Sciatic nerve (tissue), 2 donors: ENCODE results near the gene CYP24A1. TPM values are rescaled to one million over a fixed set of nuclear protein-coding genes. Genes with fewer than 3 reads are reported as not detected.

Experiments used
- ATAC-seq: fragments of 200-7000 bp; cut with Tn5 transposase; one replicate; pipeline ENCODE4 v1.9.1; 2020; ENCODE audit warnings: mild to moderate bottlenecking, moderate library complexity
- DNase-seq: peaks from one replicate; pipeline ENCODE4 v3.0.0-alpha.2; 2020; ENCODE audit warnings: low spot score
- intact Hi-C: fragments of 100-400 bp; cut with DNase I; formaldehyde crosslinking; loops from one replicate; pipeline ENCODE4 v1.14.2; 2022
- total RNA-seq: library from RNA; stranded (reverse); fragmentation: NEBNext Ultra II Directional; extraction: Animal tissue kit (Norgen Biotek cat#: 25700); gene quantifications from one replicate; pipeline ENCODE4 v1.2.1, GENCODE V29; 2021
- donor health status: DM: no; HTN: no; CAD: no.
- donor health status: DM: no; HTN: no; CAD: no.

CYP24A1 gene
- total RNA-seq: not detected

DNA sequence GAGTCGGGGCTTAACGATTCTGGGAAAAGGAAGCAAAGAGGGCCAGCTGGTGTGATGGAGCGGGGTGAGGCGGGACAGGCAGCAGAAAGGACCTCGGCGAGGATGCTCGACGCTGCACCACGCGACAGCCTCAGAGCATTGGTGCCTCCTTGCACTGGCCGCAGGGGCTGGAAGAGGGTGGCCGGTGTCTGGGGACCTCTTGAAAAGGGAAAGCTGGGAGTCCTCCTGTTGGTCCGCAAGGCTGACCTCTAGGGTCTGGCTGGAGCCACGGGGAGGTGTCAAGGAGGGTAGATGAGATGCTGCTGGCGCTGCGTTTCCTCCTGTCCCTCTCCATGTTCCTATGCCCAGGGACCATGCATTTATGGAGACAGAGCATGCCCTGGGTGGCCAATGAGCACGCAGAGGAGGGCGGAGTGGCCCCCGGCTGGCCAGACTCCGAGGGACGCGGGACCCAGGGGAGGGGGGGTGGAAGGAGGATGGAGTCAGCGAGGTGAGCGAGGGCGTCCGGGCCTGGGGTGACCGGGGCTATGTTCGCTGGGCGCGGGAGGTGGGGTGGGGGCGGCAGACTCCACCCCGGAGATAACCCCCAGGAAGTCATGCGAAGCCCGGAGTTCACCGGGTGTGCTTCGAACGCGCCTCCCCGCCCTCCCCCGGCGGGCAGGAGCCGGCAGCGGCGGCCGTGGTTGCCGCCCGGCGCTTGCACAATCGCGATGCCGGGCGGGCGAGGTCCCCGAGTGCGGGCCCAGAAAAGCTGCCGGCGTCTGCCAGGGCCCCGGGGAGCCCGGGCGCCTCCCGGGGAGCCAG, at the start of gene CYP24A1:
Gene CYP24A1, minus strand, starts transcription at position 334 of the 804 bp plus-strand sequence. CDS start 407 bp downstream, outside the sequence.
- intact Hi-C loops: no loop called here
- DNase-seq (no peak), ATAC-seq (no peak)

GRCh38 chr20:54223285-54223684, 49.5 kb upstream of the CYP24A1 start:
- no peak for DNase-seq
- no peak for ATAC-seq
- intact Hi-C loops: loop anchor here (5.0 kb wide), 1 partner anchor 424 kb away; no protein-coding TSS in a partner anchor

DNA sequence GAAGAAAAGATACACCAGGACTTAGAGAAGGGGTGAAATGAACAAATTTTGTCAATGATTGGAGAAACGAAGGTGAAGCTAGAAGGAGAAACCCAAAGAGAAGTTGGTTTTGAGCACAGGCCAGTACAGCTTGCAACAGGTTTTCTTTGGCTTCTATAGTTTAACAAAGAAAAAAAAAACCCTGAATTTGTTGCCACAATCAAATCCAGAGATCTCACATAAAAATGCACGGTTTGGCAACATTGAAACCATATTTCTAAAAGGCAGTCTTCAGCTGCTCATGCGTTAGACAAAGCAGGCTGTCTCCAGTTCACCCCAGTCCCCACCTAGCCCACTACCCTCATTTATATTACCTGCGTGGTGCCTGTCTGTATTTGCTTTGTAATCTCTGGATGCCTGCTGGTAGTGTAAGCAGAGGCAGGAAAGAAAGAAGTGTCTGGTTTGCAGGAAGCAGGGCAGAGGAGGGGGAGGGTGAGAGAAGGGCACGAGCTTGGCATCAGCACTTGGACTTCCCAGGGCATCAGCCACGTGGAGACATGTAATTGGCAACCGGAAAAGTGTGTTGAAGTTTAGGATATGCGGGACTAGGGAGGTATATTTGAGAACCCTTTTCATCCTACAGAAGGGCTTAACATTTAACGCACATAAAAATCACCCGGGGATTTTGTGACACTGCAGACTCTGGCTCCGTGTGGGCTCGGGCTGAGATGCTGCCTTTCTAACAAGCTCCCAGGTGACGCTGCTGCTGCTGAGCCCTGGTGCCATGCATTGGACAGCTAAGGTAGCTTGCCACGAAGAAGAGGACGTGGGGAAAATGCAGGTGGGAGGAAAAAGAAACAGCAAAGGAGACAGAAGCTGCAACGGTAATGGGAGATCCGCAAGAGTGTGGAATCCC, 48.5 kb upstream of the CYP24A1 start:
- DNase-seq: no peak
- no peak for ATAC-seq
- intact Hi-C loops: loop anchor here (5.0 kb wide), 1 partner anchor 425 kb away; no protein-coding TSS in a partner anchor

DNA sequence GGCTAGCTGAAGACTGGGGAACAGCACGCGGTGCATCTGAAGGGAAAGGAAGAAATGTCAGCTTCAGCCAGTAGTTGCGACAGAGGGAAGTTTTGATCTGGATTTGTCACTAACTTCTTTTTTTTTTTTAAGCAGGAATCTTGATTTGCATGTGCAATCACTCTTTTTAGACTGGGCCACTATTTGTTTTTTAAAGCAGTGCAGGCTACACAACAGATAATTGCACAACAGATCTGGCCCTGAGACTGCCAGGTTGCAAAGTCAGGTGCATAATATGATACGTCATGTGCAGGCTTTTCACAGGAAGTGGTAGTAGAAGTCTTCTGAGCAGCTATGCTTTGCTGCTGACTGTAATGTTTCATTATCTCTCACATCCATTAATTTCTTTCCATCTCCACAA, 47.6 kb upstream of the CYP24A1 start:
- DNase-seq (no peak), ATAC-seq (no peak)
- intact Hi-C loops: loop anchor here (5.0 kb wide), 1 partner anchor 426 kb away; no protein-coding TSS in a partner anchor

DNA sequence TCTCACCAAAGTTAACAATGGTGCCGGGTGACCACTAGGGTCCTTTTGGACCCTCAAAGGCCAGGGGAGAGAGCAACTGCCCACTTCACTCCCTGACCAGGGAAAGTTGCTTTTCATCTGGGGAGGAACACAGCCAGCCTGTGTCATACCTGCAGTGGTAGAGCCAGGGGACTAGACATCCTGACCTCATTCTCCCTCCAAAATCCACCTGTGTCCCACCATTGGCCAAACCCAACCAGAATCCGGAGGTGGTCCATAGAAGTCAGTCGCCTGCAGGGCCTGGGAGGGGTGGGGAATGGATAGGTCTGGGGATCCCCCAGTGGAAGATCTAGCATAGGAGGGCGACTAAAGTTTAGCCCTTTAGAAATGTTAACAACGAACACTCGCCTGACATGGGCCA, 46.9 kb upstream of the CYP24A1 start:
- ATAC-seq (no peak), DNase-seq (no peak)
- intact Hi-C loops: loop anchor here (5.0 kb wide), 1 partner anchor 427 kb away; no protein-coding TSS in a partner anchor

DNA sequence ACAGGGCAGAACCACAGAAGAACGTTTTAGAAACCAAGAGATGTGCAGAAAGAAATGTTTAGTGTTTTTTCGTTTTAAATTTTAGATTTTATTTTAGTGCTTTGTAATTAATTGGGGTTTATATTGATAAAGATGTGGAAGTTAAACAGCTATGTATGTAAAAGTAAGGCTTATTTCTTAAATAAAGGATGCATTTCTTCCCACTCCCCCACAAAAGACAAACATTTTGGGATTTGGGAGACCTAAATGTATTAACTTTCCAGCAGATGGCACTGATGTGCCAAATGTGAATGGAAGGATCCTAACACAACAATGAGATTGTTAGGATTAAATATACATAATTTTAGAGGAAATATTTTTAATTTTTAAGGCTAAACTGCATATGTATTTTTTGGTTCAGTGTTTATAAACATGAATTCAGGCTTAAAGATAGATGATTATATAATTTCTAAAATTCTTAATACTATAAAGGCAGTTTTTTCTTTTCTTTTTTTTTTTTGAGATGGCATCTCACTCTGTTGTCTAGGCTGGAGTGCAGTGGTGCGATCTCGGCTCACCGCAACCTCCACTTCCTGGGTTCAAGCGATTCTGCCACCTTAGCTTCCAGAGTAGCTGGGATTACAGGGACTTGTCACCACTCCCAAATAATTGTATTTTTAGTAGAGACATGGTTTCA, 46.1 kb upstream of the CYP24A1 start:
- DNase-seq: no peak
- ATAC-seq: no peak
- intact Hi-C loops: loop anchor here (5.0 kb wide), 1 partner anchor 427 kb away; no protein-coding TSS in a partner anchor

DNA sequence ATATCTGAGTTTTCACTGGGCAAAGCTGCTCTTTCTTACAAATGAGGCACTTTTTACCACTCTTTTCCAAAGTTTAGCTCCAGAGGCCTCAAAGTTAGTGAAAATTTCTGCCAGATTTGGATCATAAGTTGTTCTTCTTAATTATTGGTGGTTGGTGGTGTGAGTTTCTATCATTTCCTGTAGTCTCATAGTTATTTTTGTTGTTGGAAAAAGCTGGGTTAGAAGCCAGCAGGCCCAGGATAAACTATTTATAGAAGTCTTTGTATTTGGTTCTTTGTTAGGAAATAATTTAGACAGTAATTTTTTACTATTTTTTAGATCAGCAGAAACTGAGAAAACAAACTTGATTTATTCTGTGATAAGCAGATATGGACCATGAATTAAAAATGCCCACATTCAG, 44.7 kb upstream of the CYP24A1 start:
- ATAC-seq (no peak), DNase-seq (no peak)
- intact Hi-C loops: no loop called here

GRCh38 chr20:54217762-54218161, 44.0 kb upstream of the CYP24A1 start:
- no peak for ATAC-seq
- intact Hi-C loops: no loop called here
- DNase-seq: no peak

DNA sequence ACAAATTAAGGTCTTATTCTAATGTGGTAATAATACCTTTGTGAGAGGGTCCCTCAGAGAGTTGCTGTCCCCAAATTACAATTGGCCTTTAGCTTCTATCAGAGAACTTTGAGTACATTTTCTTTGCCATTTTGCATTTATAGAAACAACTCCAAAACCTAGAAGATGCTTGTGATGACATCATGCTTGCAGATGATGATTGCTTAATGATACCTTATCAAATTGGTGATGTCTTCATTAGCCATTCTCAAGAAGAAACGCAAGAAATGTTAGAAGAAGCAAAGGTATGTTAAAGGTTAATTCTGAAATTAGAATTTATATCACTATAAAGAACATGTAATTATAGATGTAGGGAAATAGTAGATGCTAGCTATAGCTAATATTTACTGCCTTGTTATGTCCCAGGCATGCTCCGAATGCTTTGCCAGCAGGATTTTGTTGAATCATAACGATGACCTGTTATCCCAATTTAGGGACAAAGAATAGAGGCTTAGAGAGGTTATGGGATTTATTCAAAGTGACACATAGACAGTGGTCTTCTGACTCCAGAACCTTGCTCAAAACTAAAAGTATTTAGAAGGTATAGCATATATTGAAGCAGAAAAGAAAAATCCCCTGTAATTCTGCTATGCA, 41.5 kb upstream of the CYP24A1 start:
- ATAC-seq: no peak
- intact Hi-C loops: no loop called here
- no peak for DNase-seq

DNA sequence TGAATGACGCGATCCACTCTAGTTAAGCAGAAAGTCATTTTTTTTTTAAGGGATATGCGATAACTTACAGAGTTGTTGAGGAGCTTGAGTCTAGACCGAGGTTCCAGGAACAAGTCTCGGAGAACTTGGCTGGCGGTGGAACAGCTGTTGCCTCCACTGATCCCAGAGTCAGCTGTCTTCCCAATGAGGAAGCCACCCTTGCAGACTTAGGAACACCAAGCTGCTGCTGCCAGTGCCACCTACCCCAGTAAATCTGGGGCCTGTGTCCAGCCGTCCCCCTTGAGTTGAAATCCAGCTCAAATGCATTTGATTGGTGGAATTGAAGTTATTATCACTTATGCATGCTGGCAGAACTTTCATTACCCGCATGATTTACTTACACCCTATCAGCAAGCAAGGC, 40.8 kb upstream of the CYP24A1 start:
- DNase-seq (no peak), ATAC-seq (no peak)
- intact Hi-C loops: no loop called here

GRCh38 chr20:54212871-54213270, 39.1 kb upstream of the CYP24A1 start:
- DNase-seq (no peak), ATAC-seq (no peak)
- intact Hi-C loops: no loop called here

DNA sequence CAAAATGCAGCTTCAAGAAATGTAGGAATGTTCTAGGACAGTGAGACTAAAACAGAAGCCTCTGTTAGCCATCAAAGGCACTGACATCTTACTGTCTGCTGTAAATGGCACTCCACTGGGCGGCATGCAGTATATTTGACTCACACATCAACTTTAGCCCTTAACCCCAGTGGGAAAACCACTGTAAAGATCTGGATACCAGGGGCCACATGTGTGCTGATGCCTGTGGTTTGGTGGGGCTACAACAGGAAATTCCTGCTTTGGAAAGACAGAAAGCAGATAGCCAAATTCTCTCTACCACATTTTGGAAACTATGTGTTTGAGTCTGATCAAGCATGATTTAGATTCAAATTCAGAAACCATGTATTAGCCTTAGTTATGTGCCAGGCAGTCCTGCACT, 38.4 kb upstream of the CYP24A1 start:
- intact Hi-C loops: no loop called here
- ATAC-seq (no peak), DNase-seq (no peak)

DNA sequence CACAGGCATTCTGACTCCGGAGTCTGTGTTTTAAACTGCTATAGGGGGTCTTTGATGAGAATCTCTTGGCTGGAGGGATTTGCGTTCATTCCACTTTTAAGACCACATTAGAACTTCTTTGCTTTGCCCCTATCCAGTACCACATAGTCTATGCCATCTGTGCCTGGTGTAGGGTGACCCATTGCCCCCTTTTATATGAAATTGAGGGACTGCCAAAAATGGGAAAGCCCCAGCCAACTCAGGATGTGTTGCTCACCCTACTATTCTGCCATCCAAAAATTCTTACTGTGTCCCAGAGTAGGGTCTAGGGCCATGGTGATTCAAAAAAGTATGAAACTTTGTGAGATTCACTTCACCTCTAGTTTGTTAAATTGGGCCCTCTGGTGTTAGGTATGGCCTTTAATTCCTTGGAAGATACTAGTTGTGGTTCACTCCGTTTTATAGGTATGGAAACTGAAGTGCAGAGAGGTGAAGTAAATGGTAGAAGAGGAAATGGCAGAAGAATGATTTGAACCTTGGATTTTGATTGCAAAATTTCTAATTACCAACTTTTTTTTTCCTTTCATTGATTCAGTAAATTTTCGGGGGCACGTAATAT, 35.5 kb upstream of the CYP24A1 start:
- ATAC-seq (no peak), DNase-seq (no peak)
- intact Hi-C loops: no loop called here

GRCh38 chr20:54208548-54209176, 34.9 kb upstream of the CYP24A1 start:
- no peak for DNase-seq
- ATAC-seq: peak; percentile 24
- intact Hi-C loops: no loop called here

- intact Hi-C loops: no loop called here
- peak; percentile 96 for ATAC-seq
- peak; percentile 88 for DNase-seq
These were observed 34.2 kb upstream of the CYP24A1 start, which contains the start of gene PFDN4 for GRCh38 chr20:54207743-54208547. TSS of gene PFDN4 (plus strand) at chr20:54208087. CDS start at chr20:54208101, 14 bp downstream.

- DNase-seq (no peak), ATAC-seq (no peak)
- intact Hi-C loops: no loop called here
These were observed 33.4 kb upstream of the CYP24A1 start for GRCh38 chr20:54207053-54207742.

DNA sequence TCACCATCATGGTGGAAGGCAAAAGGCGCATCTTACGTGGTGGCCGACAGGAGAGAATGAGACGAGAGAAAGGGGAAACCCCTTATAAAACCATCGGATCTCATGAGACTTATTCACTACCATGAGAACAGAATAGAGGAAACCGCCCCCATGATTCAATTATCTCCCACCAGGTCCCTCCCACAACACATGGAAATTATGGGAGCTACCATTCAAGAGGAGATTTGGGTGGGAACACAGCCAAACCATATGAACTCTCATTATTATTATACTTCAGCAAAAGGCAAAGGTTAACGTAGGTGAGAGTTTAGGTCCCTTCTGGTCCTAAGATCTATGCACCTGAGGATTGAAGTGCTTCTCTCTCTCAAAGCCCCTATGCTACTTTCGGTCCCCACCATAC, 31.7 kb upstream of the CYP24A1 start:
- intact Hi-C loops: no loop called here
- ATAC-seq (no peak), DNase-seq (no peak)
